Activated naive CD8-positive, alpha-beta T cell (primary cell): ENCODE data around the gene ALG6.

ENCODE experiments used
- H3K27ac Mint-ChIP-seq: one replicate; pipeline ENCODE4 v1.8.0; 2021; ENCODE audit warnings: mixed read lengths
- H3K27me3 Mint-ChIP-seq: one replicate; pipeline ENCODE4 v1.8.0; 2021; ENCODE audit warnings: mixed read lengths
- H3K36me3 Mint-ChIP-seq: one replicate; pipeline ENCODE4 v1.8.0; 2021; ENCODE audit warnings: mixed read lengths
- H3K4me1 Mint-ChIP-seq: one replicate; pipeline ENCODE4 v1.8.0; 2021; ENCODE audit warnings: low read depth, mixed read lengths
- H3K4me3 Mint-ChIP-seq: one replicate; pipeline ENCODE4 v1.8.0; 2021; ENCODE audit warnings: mild to moderate bottlenecking, mixed read lengths
- H3K9me3 Mint-ChIP-seq: one replicate; pipeline ENCODE4 v1.8.0; 2021; ENCODE audit warnings: low read depth, mixed read lengths

Gene ALG6

GRCh38 chr1:63367215-63368103, at the start of gene ALG6:
Gene ALG6, plus strand, starts transcription at chr1:63367627. Its CDS starts 3,351 bp downstream, at chr1:63370978.
- Mint-ChIP-seq H3K9me3 (no peaks in the 10 kb centered on the region), H3K4me3 (peak within 1 kb of the TSS; percentile 96), H3K36me3 (peaks cover 10% of the 10 kb centered on the region), H3K27me3 (no peaks in the 10 kb centered on the region), H3K4me1 (peaks cover 21% of the 10 kb centered on the region), H3K27ac (peak within 1 kb of the TSS; percentile 91)

- no peak overlapping the region for H3K27ac Mint-ChIP-seq
- H3K27me3 Mint-ChIP-seq, result peaks cover 57% of the 10 kb centered on the region
- H3K36me3 Mint-ChIP-seq, result peaks cover 6% of the 10 kb centered on the region
- peaks cover 5% of the 10 kb centered on the region for H3K9me3 Mint-ChIP-seq
- H3K4me3 Mint-ChIP-seq, result peak overlapping the region; percentile 78
- H3K4me1 Mint-ChIP-seq, result peaks cover 33% of the 10 kb centered on the region
Observed at GRCh38 chr1:63317817-63318152, 49.6 kb upstream of the ALG6 start.

- Mint-ChIP-seq H3K9me3 (peaks cover 5% of the 10 kb centered on the region), H3K4me1 (peaks cover 33% of the 10 kb centered on the region), H3K27ac (no peak overlapping the region), H3K4me3 (peak overlapping the region; percentile 78), H3K36me3 (peaks cover 6% of the 10 kb centered on the region), H3K27me3 (peaks cover 54% of the 10 kb centered on the region)
Observed at GRCh38 chr1:63318201-63318979, 49.0 kb upstream of the ALG6 start.

GRCh38 chr1:63319046-63320021, 48.1 kb upstream of the ALG6 start:
- Mint-ChIP-seq H3K4me1 (peaks cover 33% of the 10 kb centered on the region), H3K36me3 (peaks cover 6% of the 10 kb centered on the region), H3K4me3 (peak overlapping the region; percentile 42), H3K27me3 (peaks cover 48% of the 10 kb centered on the region), H3K27ac (peak overlapping the region; percentile 22), H3K9me3 (peaks cover 5% of the 10 kb centered on the region)

- H3K4me1 Mint-ChIP-seq, result peaks cover 37% of the 10 kb centered on the region
- H3K36me3 Mint-ChIP-seq, result peaks cover 6% of the 10 kb centered on the region
- peak overlapping the region; percentile 42 for H3K4me3 Mint-ChIP-seq
- H3K27me3 Mint-ChIP-seq, result peaks cover 45% of the 10 kb centered on the region
- H3K27ac Mint-ChIP-seq, result peak overlapping the region; percentile 55
- H3K9me3 Mint-ChIP-seq, result peaks cover 5% of the 10 kb centered on the region
Observed at GRCh38 chr1:63320022-63320721, 47.3 kb upstream of the ALG6 start.

GRCh38 chr1:63321066-63321784, 46.2 kb upstream of the ALG6 start:
- H3K36me3 Mint-ChIP-seq, result peaks cover 6% of the 10 kb centered on the region
- H3K4me3 Mint-ChIP-seq, result peak overlapping the region; percentile 85
- peak overlapping the region; percentile 58 for H3K27ac Mint-ChIP-seq
- H3K27me3 Mint-ChIP-seq, result peaks cover 44% of the 10 kb centered on the region
- H3K9me3 Mint-ChIP-seq, result peaks cover 5% of the 10 kb centered on the region
- H3K4me1 Mint-ChIP-seq, result peaks cover 36% of the 10 kb centered on the region

- H3K4me3 Mint-ChIP-seq, result peak overlapping the region; percentile 85
- peak overlapping the region; percentile 58 for H3K27ac Mint-ChIP-seq
- peaks cover 6% of the 10 kb centered on the region for H3K36me3 Mint-ChIP-seq
- peaks cover 44% of the 10 kb centered on the region for H3K27me3 Mint-ChIP-seq
- peaks cover 5% of the 10 kb centered on the region for H3K9me3 Mint-ChIP-seq
- peaks cover 35% of the 10 kb centered on the region for H3K4me1 Mint-ChIP-seq
Observed at GRCh38 chr1:63321785-63322113, 45.7 kb upstream of the ALG6 start.

GRCh38 chr1:63322114-63322943, 45.1 kb upstream of the ALG6 start, which contains the start of gene FOXD3:
Gene FOXD3, plus strand, starts transcription at chr1:63322567. Its CDS starts 492 bp downstream, at chr1:63323059.
- Mint-ChIP-seq H3K4me1 (peaks cover 38% of the 10 kb centered on the region), H3K36me3 (peaks cover 6% of the 10 kb centered on the region)

GRCh38 chr1:63322944-63323864, 44.2 kb upstream of the ALG6 start:
- Mint-ChIP-seq H3K4me3 (peak overlapping the region; percentile 80), H3K27me3 (peaks cover 44% of the 10 kb centered on the region), H3K36me3 (peaks cover 6% of the 10 kb centered on the region), H3K4me1 (peaks cover 37% of the 10 kb centered on the region), H3K27ac (no peak overlapping the region), H3K9me3 (peaks cover 5% of the 10 kb centered on the region)

More at GRCh38 chr1:63322114-63322943, 45.1 kb upstream of the ALG6 start, which contains the start of gene FOXD3:
- peaks cover 5% of the 10 kb centered on the region for H3K9me3 Mint-ChIP-seq
- H3K27ac Mint-ChIP-seq, result peak within 1 kb of the TSS; percentile 58
- H3K27me3 Mint-ChIP-seq, result peaks cover 45% of the 10 kb centered on the region
- H3K4me3 Mint-ChIP-seq, result peak within 1 kb of the TSS; percentile 85

- no peak overlapping the region for H3K27ac Mint-ChIP-seq
- H3K4me3 Mint-ChIP-seq, result peak overlapping the region; percentile 75
- H3K4me1 Mint-ChIP-seq, result peaks cover 38% of the 10 kb centered on the region
- H3K36me3 Mint-ChIP-seq, result peaks cover 6% of the 10 kb centered on the region
- peaks cover 2% of the 10 kb centered on the region for H3K9me3 Mint-ChIP-seq
- H3K27me3 Mint-ChIP-seq, result peaks cover 43% of the 10 kb centered on the region
Observed at GRCh38 chr1:63323865-63324778, 43.3 kb upstream of the ALG6 start.

- Mint-ChIP-seq H3K4me1 (peaks cover 37% of the 10 kb centered on the region), H3K27me3 (peaks cover 42% of the 10 kb centered on the region), H3K36me3 (peaks cover 6% of the 10 kb centered on the region), H3K27ac (no peak overlapping the region), H3K9me3 (no peaks in the 10 kb centered on the region), H3K4me3 (peak overlapping the region; percentile 75)
Observed at GRCh38 chr1:63324779-63325119, 42.7 kb upstream of the ALG6 start.
